Mesenchymal stem cell (in vitro differentiated cells and primary cell): Measurements from ENCODE around the gene SYT7.
A peak's percentile ranks its signal among the peaks of the same experiment; 100 is the strongest.

Experiments used
- DNase-seq: peaks from one replicate; pipeline ENCODE4 v3.0.0-alpha.2; 2013
- H2AFZ ChIP-seq: one replicate; pipeline ENCODE4 v1.6.1; 2013; ENCODE audit warnings: low read depth, mild to moderate bottlenecking, control low read depth, inconsistent platforms, low read length, moderate library complexity
- H2AK5ac ChIP-seq: 2 replicates; pipeline ENCODE4 v1.6.1; 2013; ENCODE audit warnings: low read length, moderate library complexity, mild to moderate bottlenecking, inconsistent platforms; ENCODE audit not compliant: severe bottlenecking
- H2BK120ac ChIP-seq: one replicate; pipeline ENCODE4 v1.6.1; 2013; ENCODE audit warnings: low read depth, mild to moderate bottlenecking, inconsistent platforms, low read length, moderate library complexity
- H2BK12ac ChIP-seq, 2 experiments: one replicate each; pipeline ENCODE4 v1.6.1; 2013; ENCODE audit warnings: inconsistent platforms in 2 of 2, low read length in 2 of 2, mild to moderate bottlenecking in 2 of 2, moderate library complexity in 2 of 2, control low read depth in 1 of 2
- H2BK15ac ChIP-seq: one replicate; pipeline ENCODE4 v1.6.1; 2013; ENCODE audit warnings: mild to moderate bottlenecking, low read depth, inconsistent platforms; ENCODE audit not compliant: poor library complexity, severe bottlenecking
- H2BK5ac ChIP-seq: 2 replicates; pipeline ENCODE4 v1.6.1; 2013; ENCODE audit warnings: low read depth, mild to moderate bottlenecking, low read length, control low read depth, inconsistent platforms; ENCODE audit not compliant: poor library complexity, severe bottlenecking
- H3K14ac ChIP-seq, 2 experiments: one replicate each; pipeline ENCODE4 v1.6.1; 2013; ENCODE audit warnings: inconsistent platforms in 2 of 2, low read length in 2 of 2, control low read depth in 1 of 2, mild to moderate bottlenecking in 1 of 2, moderate library complexity in 1 of 2
- H3K18ac ChIP-seq, 2 experiments: one replicate each; pipeline ENCODE4 v1.6.1; 2013; ENCODE audit warnings: inconsistent platforms in 2 of 2, low read length in 2 of 2, control low read depth in 1 of 2, low read depth in 1 of 2, mild to moderate bottlenecking in 1 of 2
- H3K23ac ChIP-seq, 2 experiments: one replicate each; pipeline ENCODE4 v1.6.1; 2013; ENCODE audit warnings: inconsistent platforms in 2 of 2, low read length in 2 of 2, mild to moderate bottlenecking in 2 of 2, moderate library complexity in 2 of 2, control low read depth in 1 of 2
- H3K27ac ChIP-seq: 2 replicates; pipeline ENCODE4 v1.5.1; 2013; ENCODE audit warnings: mild to moderate bottlenecking, moderate library complexity, low read length, control low read depth, inconsistent platforms; ENCODE audit not compliant: poor library complexity, severe bottlenecking
- H3K27me3 ChIP-seq, 2 experiments: 2 replicates each; pipeline versions ENCODE4 v1.6.1 to v1.7.0; 2013; ENCODE audit warnings: low read length in 2 of 2, mild to moderate bottlenecking in 2 of 2, moderate library complexity in 2 of 2, control low read depth in 1 of 2, inconsistent platforms in 1 of 2; ENCODE audit not compliant: control insufficient read depth in 1 of 2, insufficient read depth in 1 of 2
- H3K36me3 ChIP-seq, 2 experiments: 2 replicates each; pipeline versions ENCODE4 v1.6.1 to v1.7.0; 2013; ENCODE audit warnings: low read length in 2 of 2, control low read depth in 1 of 2, inconsistent platforms in 1 of 2, low read depth in 1 of 2, mild to moderate bottlenecking in 1 of 2; ENCODE audit not compliant: insufficient read depth in 2 of 2, control insufficient read depth in 1 of 2
- H3K4ac ChIP-seq, 2 experiments: one replicate each; pipeline ENCODE4 v1.6.1; 2013; ENCODE audit warnings: inconsistent platforms in 2 of 2, low read length in 2 of 2, mild to moderate bottlenecking in 2 of 2, moderate library complexity in 2 of 2, control low read depth in 1 of 2, low read depth in 1 of 2
- H3K4me1 ChIP-seq: 2 replicates; pipeline ENCODE4 v1.6.1; 2013; ENCODE audit warnings: low read depth, low read length, control low read depth; ENCODE audit not compliant: control insufficient read depth, insufficient read depth
- H3K4me2 ChIP-seq: 2 replicates; pipeline ENCODE4 v1.6.1; 2013; ENCODE audit warnings: low read length, mild to moderate bottlenecking, inconsistent platforms; ENCODE audit not compliant: poor library complexity, severe bottlenecking
- H3K4me3 ChIP-seq, 2 experiments: 2 replicates each; pipeline versions ENCODE4 v1.5.1 to v1.7.0; 2013; ENCODE audit warnings: low read length in 2 of 2, mild to moderate bottlenecking in 2 of 2, control low read depth in 1 of 2, low read depth in 1 of 2; ENCODE audit not compliant: insufficient read depth in 1 of 2
- H3K79me1 ChIP-seq: replicated peaks from 2 replicates; pipeline ENCODE4 v1.6.1; 2013; ENCODE audit warnings: mild to moderate bottlenecking, control low read depth, low read length, inconsistent platforms; ENCODE audit not compliant: poor library complexity, severe bottlenecking
- H3K9ac ChIP-seq: 2 replicates; pipeline ENCODE4 v1.7.0; 2013; ENCODE audit warnings: mild to moderate bottlenecking, low read length, moderate library complexity
- H3K9me3 ChIP-seq: 2 replicates; pipeline ENCODE4 v1.7.0; 2013; ENCODE audit warnings: mild to moderate bottlenecking, low read length; ENCODE audit not compliant: control insufficient read depth
- H4K8ac ChIP-seq: one replicate; pipeline ENCODE4 v1.6.1; 2013; ENCODE audit warnings: inconsistent platforms, mild to moderate bottlenecking, low read length, moderate library complexity
- H4K91ac ChIP-seq: one replicate; pipeline ENCODE4 v1.6.1; 2013; ENCODE audit warnings: mild to moderate bottlenecking, low read length, inconsistent platforms
- WGBS: methylation state at CpG from one replicate; pipeline ENCODE4 v1.1.7; 2013; ENCODE audit warnings: mixed read lengths; 5-methylcytosine and 5-hydroxymethylcytosine counted together

The SYT7 gene

GRCh38 chr11:61539831-61540357, 41.0 kb downstream of the SYT7 start:
- no peak overlapping the region for H3K27ac ChIP-seq
- 76% methylated on average over 11 of the region's 14 CpGs for WGBS
- no peak overlapping the region for H3K18ac ChIP-seq
- no peak overlapping the region for H3K23ac ChIP-seq
- H2BK5ac ChIP-seq, result no peak overlapping the region
- no peak overlapping the region for H3K4me2 ChIP-seq
- no peak overlapping the region for H3K9ac ChIP-seq
- no peaks in the 10 kb centered on the region for H3K79me1 ChIP-seq
- H3K9me3 ChIP-seq, result no peaks in the 10 kb centered on the region
- H2BK120ac ChIP-seq, result no peak overlapping the region
- H3K14ac ChIP-seq, result no peak overlapping the region
- no peak overlapping the region for H3K4me3 ChIP-seq
- peaks cover 8% of the 10 kb centered on the region for H3K4me1 ChIP-seq
- H4K91ac ChIP-seq, result no peak overlapping the region
- DNase-seq, result no peak
- no peak overlapping the region for H2AFZ ChIP-seq
- no peak overlapping the region for H3K4ac ChIP-seq
- peaks cover 12 to 59% of the 10 kb centered on the region in 2 experiments for H3K27me3 ChIP-seq
- H4K8ac ChIP-seq, result no peak overlapping the region
- no peak overlapping the region for H2BK15ac ChIP-seq
- H3K36me3 ChIP-seq, result no peaks in the 10 kb centered on the region
- H2BK12ac ChIP-seq, result no peak overlapping the region
- H2AK5ac ChIP-seq, result no peak overlapping the region

DNA sequence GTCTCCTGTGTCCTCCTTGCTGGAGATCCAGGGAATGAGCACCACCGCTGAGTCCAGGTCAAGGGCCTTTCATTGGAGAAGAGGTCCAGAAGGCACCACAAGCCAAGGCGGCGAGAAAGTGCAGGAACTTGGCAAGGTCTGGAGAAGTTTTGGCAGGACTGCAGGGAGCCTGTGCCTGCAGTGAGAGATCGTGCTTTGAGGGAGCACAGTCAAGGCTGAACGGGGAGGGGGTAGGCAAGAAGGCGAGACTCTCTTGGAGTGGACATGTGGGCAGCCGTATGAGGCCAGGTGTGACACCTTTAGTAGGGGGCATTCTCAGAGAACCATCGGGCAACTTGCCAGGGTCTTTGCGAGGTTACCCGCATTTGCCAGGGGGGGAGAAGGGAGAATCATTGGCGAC, 41.9 kb downstream of the SYT7 start:
- Histone ChIP-seq H3K4me2 (no peak overlapping the region), H3K36me3 (no peaks in the 10 kb centered on the region), H3K4me1 (peaks cover 8% of the 10 kb centered on the region), H3K18ac (no peak overlapping the region), H3K9me3 (no peaks in the 10 kb centered on the region), H2BK5ac (no peak overlapping the region), H3K4ac (no peak overlapping the region), H2AK5ac (no peak overlapping the region), H3K4me3 (no peak overlapping the region), H4K91ac (no peak overlapping the region), H3K9ac (no peak overlapping the region), H3K79me1 (no peaks in the 10 kb centered on the region), H3K27ac (no peak overlapping the region), H3K14ac (no peak overlapping the region), H4K8ac (no peak overlapping the region), H2BK12ac (no peak overlapping the region), H3K27me3 (peaks cover 18 to 68% of the 10 kb centered on the region in 2 experiments), H3K23ac (no peak overlapping the region), H2BK15ac (no peak overlapping the region), H2AFZ (no peak overlapping the region), H2BK120ac (no peak overlapping the region)
- WGBS, result 91% methylated on average over 11 of the region's 11 CpGs
- DNase-seq, result no peak

DNA sequence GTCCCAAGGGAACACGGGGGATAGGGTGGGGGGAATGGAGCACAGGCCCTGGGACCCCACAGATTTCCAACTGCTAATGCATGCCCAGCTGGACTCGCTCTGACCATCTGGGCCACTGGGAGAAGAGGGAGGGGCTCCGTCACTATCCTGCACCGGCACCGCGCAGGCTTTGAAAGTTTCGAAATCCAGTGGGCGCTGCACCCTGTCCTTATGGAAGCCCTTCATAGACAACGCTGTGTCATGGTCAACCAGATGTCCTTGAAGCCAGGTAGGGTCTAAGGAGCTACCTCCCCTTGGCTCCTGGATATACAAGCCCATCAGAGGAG, 42.3 kb downstream of the SYT7 start:
- Histone ChIP-seq H3K4ac (no peak overlapping the region), H2BK15ac (no peak overlapping the region), H3K23ac (no peak overlapping the region), H2BK12ac (no peak overlapping the region), H3K14ac (no peak overlapping the region), H3K4me3 (no peak overlapping the region), H3K4me2 (no peak overlapping the region), H3K27ac (no peak overlapping the region), H2BK120ac (no peak overlapping the region), H2BK5ac (no peak overlapping the region), H2AFZ (no peak overlapping the region), H4K91ac (peak overlapping the region; percentile 35), H3K18ac (no peak overlapping the region), H3K9ac (no peak overlapping the region), H3K27me3 (peaks cover 22 to 72% of the 10 kb centered on the region in 2 experiments), H4K8ac (no peak overlapping the region), H3K36me3 (no peaks in the 10 kb centered on the region), H3K79me1 (no peaks in the 10 kb centered on the region), H2AK5ac (no peak overlapping the region), H3K9me3 (no peaks in the 10 kb centered on the region), H3K4me1 (peaks cover 8% of the 10 kb centered on the region)
- WGBS, result 91% methylated on average over 9 of the region's 9 CpGs
- DNase-seq, result no peak

GRCh38 chr11:61537326-61537725, 43.5 kb downstream of the SYT7 start:
- Histone ChIP-seq H3K36me3 (no peaks in the 10 kb centered on the region), H4K8ac (no peak overlapping the region), H3K4me2 (no peak overlapping the region), H3K79me1 (no peaks in the 10 kb centered on the region), H3K4me1 (peaks cover 12% of the 10 kb centered on the region), H3K27ac (no peak overlapping the region), H3K18ac (no peak overlapping the region), H2AFZ (no peak overlapping the region), H3K4me3 (no peak overlapping the region), H2BK15ac (no peak overlapping the region), H3K27me3 (peaks cover 24 to 64% of the 10 kb centered on the region in 2 experiments), H3K9ac (no peak overlapping the region), H3K9me3 (no peaks in the 10 kb centered on the region), H2AK5ac (no peak overlapping the region), H2BK12ac (no peak overlapping the region), H4K91ac (no peak overlapping the region), H2BK120ac (no peak overlapping the region), H2BK5ac (no peak overlapping the region), H3K23ac (no peak overlapping the region), H3K4ac (no peak overlapping the region), H3K14ac (no peak overlapping the region)
- 88% methylated on average over 6 of the region's 8 CpGs for WGBS
- DNase-seq, result no peak
